Stomach smooth muscle (tissue), 2 donors: ENCODE data around the gene ZNF44.

ENCODE experiments used
- H3K27ac ChIP-seq: one replicate; pipeline ENCODE4 v1.7.0; 2013; ENCODE audit warnings: mild to moderate bottlenecking, low read length, inconsistent platforms
- H3K27me3 ChIP-seq, 2 donors: one replicate each; pipeline ENCODE4 v1.7.0; 2013; ENCODE audit warnings: low read length in 2 of 2; ENCODE audit not compliant: insufficient read depth in 2 of 2, control insufficient read depth in 1 of 2
- H3K36me3 ChIP-seq, 2 donors: one replicate each; pipeline ENCODE4 v1.7.0; 2013; ENCODE audit warnings: low read length in 2 of 2; ENCODE audit not compliant: control insufficient read depth in 2 of 2, insufficient read depth in 2 of 2
- H3K4me1 ChIP-seq: one replicate; pipeline ENCODE4 v1.7.0; 2013; ENCODE audit warnings: low read length; ENCODE audit not compliant: control insufficient read depth, insufficient read depth
- H3K4me3 ChIP-seq, 2 donors: one replicate each; pipeline ENCODE4 v1.7.0; 2013; ENCODE audit warnings: low read length in 2 of 2
- H3K9ac ChIP-seq, 2 donors: one replicate each; pipeline ENCODE4 v1.7.0; 2013; ENCODE audit warnings: low read length in 2 of 2, mild to moderate bottlenecking in 1 of 2
- H3K9me3 ChIP-seq, 2 donors: one replicate each; pipeline ENCODE4 v1.7.0; 2013; ENCODE audit warnings: low read length in 2 of 2; ENCODE audit not compliant: control insufficient read depth in 2 of 2
- donor health status: healthy.
- donor health status: Pancreatic carcinoma.

Gene ZNF44

GRCh38 chr19:12261554-12261953 lies 33.1 kb downstream of the ZNF44 start:
- no peak overlapping the region for H3K4me3 ChIP-seq
- H3K4me1 ChIP-seq, result no peaks in the 10 kb centered on the region
- H3K9ac ChIP-seq, result no peak overlapping the region
- no peaks in the 10 kb centered on the region for H3K9me3 ChIP-seq
- H3K27me3 ChIP-seq, result no peaks in the 10 kb centered on the region
- no peaks in the 10 kb centered on the region for H3K36me3 ChIP-seq
- no peak overlapping the region for H3K27ac ChIP-seq

GRCh38 chr19:12260861-12261260 lies 33.8 kb downstream of the ZNF44 start:
- Histone ChIP-seq H3K9me3 (no peaks in the 10 kb centered on the region), H3K27ac (no peak overlapping the region), H3K4me3 (no peak overlapping the region), H3K36me3 (no peaks in the 10 kb centered on the region), H3K4me1 (no peaks in the 10 kb centered on the region), H3K9ac (no peak overlapping the region), H3K27me3 (no peaks in the 10 kb centered on the region)

GRCh38 chr19:12260236-12260635 lies 34.4 kb downstream of the ZNF44 start:
- Histone ChIP-seq H3K9me3 (no peaks in the 10 kb centered on the region), H3K4me3 (no peak overlapping the region), H3K4me1 (no peaks in the 10 kb centered on the region), H3K36me3 (no peaks in the 10 kb centered on the region), H3K27ac (no peak overlapping the region), H3K9ac (no peak overlapping the region), H3K27me3 (no peaks in the 10 kb centered on the region)

GRCh38 chr19:12255372-12255771 lies 39.3 kb downstream of the ZNF44 start:
- no peaks in the 10 kb centered on the region for H3K36me3 ChIP-seq
- no peak overlapping the region for H3K4me3 ChIP-seq
- no peaks in the 10 kb centered on the region for H3K9me3 ChIP-seq

GRCh38 chr19:12247644-12248222 lies 47.0 kb downstream of the ZNF44 start:
- Histone ChIP-seq H3K4me3 (no peak overlapping the region), H3K9me3 (peaks cover 5 to 12% of the 10 kb centered on the region in 2 donors), H3K9ac (no peak overlapping the region), H3K27me3 (no peaks in the 10 kb centered on the region), H3K27ac (no peak overlapping the region), H3K4me1 (no peaks in the 10 kb centered on the region), H3K36me3 (peaks cover 19 to 35% of the 10 kb centered on the region in 2 donors)

More at GRCh38 chr19:12255372-12255771, 39.3 kb downstream of the ZNF44 start:
- no peaks in the 10 kb centered on the region for H3K4me1 ChIP-seq
- H3K27me3 ChIP-seq, result no peaks in the 10 kb centered on the region
- H3K27ac ChIP-seq, result no peak overlapping the region
- H3K9ac ChIP-seq, result no peak overlapping the region

GRCh38 chr19:12244370-12244769 lies 50.3 kb downstream of the ZNF44 start:
- Histone ChIP-seq H3K9ac (no peak overlapping the region), H3K9me3 (peaks cover 5 to 12% of the 10 kb centered on the region in 2 donors), H3K36me3 (peaks cover 23 to 41% of the 10 kb centered on the region in 2 donors), H3K4me3 (no peak overlapping the region), H3K4me1 (no peaks in the 10 kb centered on the region), H3K27me3 (no peaks in the 10 kb centered on the region), H3K27ac (no peak overlapping the region)

- Histone ChIP-seq H3K4me3 (no peak overlapping the region), H3K4me1 (no peaks in the 10 kb centered on the region), H3K9ac (no peak overlapping the region), H3K36me3 (peaks cover 5 to 17% of the 10 kb centered on the region in 2 donors), H3K27me3 (no peaks in the 10 kb centered on the region), H3K27ac (no peak overlapping the region), H3K9me3 (no peaks in the 10 kb centered on the region)
These were observed 57.4 kb downstream of the ZNF44 start for GRCh38 chr19:12237143-12237839.

- no peaks in the 10 kb centered on the region for H3K9me3 ChIP-seq
- H3K36me3 ChIP-seq, result peaks cover 13 to 15% of the 10 kb centered on the region in 2 donors
- no peak overlapping the region for H3K4me3 ChIP-seq
- H3K27me3 ChIP-seq, result no peaks in the 10 kb centered on the region
- no peaks in the 10 kb centered on the region for H3K4me1 ChIP-seq
- H3K9ac ChIP-seq, result no peak overlapping the region
- H3K27ac ChIP-seq, result no peak overlapping the region
These were observed 61.7 kb downstream of the ZNF44 start for GRCh38 chr19:12232961-12233360.

GRCh38 chr19:12230751-12231733 lies 63.6 kb downstream of the ZNF44 start:
- Histone ChIP-seq H3K36me3 (peaks cover 12 to 13% of the 10 kb centered on the region in 2 donors), H3K27ac (no peak overlapping the region), H3K9me3 (no peaks in the 10 kb centered on the region)

GRCh38 chr19:12229990-12230389 lies 64.7 kb downstream of the ZNF44 start:
- Histone ChIP-seq H3K4me1 (no peaks in the 10 kb centered on the region), H3K27ac (no peak overlapping the region), H3K9me3 (no peaks in the 10 kb centered on the region), H3K36me3 (peaks cover 12 to 13% of the 10 kb centered on the region in 2 donors), H3K4me3 (no peak overlapping the region), H3K9ac (no peak overlapping the region), H3K27me3 (no peaks in the 10 kb centered on the region)

More at GRCh38 chr19:12230751-12231733, 63.6 kb downstream of the ZNF44 start:
- H3K27me3 ChIP-seq, result no peaks in the 10 kb centered on the region
- H3K4me1 ChIP-seq, result no peaks in the 10 kb centered on the region
- H3K9ac ChIP-seq, result no peak overlapping the region
- no peak overlapping the region for H3K4me3 ChIP-seq
